Sigmoid colon (tissue), 4 donors: ENCODE results near the gene C8G.

Experiments
- POLR2AphosphoS5 ChIP-seq, 4 donors: sonication (generic); formaldehyde crosslinking; IDR thresholded peaks; one replicate each; pipeline ENCODE4 v1.6.1; 2017; ENCODE audit warnings: antibody characterized with exemption in 4 of 4
- TF ChIP-seq, protein P1 (sequence below), 4 experiments: fragments of 450-650 bp in 3 of 4; fragments of 200-600 bp in 1 of 4; IDR thresholded peaks; one replicate each; pipeline ENCODE4 v1.5.1; 2016 to 2019; ENCODE audit warnings: antibody characterized with exemption in 4 of 4, mild to moderate bottlenecking in 3 of 4, moderate library complexity in 2 of 4

DNA sequence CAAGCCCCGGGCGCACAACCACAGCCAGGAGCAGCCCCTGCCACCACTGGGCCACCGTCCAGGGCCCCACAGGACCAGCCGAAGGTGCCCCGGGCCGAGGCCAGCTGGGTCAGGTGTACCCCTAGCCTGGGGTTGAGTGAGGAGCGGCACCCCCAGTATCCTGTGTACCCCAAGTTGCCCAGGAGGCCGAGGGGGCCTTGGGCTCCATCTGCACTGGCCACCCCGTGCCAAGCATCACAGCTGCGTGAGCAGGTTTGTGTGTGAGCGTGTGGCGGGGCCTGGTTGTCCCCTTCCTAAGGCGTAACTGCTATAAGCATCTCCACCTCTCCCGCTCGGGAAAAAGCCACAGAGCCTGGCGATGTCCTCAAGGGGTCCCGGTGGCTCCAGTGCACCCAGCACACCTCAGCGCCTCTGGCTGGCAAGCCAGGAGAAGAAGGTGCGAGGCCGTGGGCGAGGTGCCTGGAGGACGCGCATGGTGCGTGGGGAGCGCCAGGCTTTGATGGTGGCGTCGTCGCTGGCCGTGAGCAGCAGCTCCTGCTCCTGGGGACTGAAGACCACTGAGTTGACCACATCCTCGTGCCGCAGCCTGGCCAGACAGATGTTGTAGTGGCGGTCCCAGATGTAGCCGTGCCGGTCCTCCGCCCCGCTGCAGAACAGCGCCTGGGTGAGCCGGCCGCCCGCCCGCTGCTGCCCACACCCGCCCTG, 4.4 kb upstream of the C8G start:
- TF ChIP-seq, protein P1, sequence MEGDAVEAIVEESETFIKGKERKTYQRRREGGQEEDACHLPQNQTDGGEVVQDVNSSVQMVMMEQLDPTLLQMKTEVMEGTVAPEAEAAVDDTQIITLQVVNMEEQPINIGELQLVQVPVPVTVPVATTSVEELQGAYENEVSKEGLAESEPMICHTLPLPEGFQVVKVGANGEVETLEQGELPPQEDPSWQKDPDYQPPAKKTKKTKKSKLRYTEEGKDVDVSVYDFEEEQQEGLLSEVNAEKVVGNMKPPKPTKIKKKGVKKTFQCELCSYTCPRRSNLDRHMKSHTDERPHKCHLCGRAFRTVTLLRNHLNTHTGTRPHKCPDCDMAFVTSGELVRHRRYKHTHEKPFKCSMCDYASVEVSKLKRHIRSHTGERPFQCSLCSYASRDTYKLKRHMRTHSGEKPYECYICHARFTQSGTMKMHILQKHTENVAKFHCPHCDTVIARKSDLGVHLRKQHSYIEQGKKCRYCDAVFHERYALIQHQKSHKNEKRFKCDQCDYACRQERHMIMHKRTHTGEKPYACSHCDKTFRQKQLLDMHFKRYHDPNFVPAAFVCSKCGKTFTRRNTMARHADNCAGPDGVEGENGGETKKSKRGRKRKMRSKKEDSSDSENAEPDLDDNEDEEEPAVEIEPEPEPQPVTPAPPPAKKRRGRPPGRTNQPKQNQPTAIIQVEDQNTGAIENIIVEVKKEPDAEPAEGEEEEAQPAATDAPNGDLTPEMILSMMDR (IDR thresholded peaks at IDR 0.05) = no peak
- no peak for TF ChIP-seq POLR2AphosphoS5 (IDR thresholded peaks at IDR 0.05)
